Lower leg skin (tissue), 3 donors: ENCODE data around the gene ANKK1.

Experiments
- CTCF ChIP-seq, 3 donors: fragments of 450-650 bp; IDR thresholded peaks; one replicate each; pipeline ENCODE4 v1.5.1; 2016; ENCODE audit warnings: antibody characterized with exemption in 3 of 3, mild to moderate bottlenecking in 3 of 3, moderate library complexity in 2 of 3
- POLR2A ChIP-seq, 2 donors: fragments of 450-650 bp; IDR thresholded peaks; one replicate each; pipeline ENCODE4 v1.6.1; 2016 to 2017; ENCODE audit warnings: antibody characterized with exemption in 2 of 2, mild to moderate bottlenecking in 1 of 2, moderate library complexity in 1 of 2

DNA sequence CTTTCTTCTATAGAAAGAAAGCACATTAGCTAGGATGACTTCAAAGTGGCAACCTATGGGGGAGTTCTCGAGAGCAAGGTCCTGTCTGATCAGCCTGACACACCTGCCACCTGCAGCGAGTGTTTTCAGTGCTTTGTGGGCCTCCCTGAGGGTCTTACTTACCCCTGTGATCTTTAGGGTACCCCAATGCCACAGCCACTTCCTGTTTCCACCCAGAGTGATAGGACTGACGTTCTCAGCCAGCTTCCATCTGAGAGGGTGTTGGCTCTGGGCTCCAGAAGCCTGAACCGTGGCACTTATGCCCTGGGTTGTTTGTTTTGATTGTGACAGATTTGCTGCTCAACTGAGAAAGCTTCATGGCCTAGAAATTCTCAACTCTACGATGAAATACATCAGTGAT, 21.7 kb upstream of the ANKK1 start:
- TF ChIP-seq POLR2A (IDR thresholded peaks at IDR 0.05) (no peak), CTCF (IDR thresholded peaks at IDR 0.05) (no peak)
